Tibial nerve (tissue), 4 donors: Measurements from ENCODE around the gene THY1. TPM values are rescaled to one million over a fixed set of nuclear protein-coding genes. Genes with fewer than 3 reads are reported as not detected.

Source experiments
- DNase-seq, 2 donors: peaks; one replicate each; pipeline ENCODE4 v3.0.0-alpha.2; 2019; ENCODE audit warnings: low spot score in 2 of 2
- H3K27ac ChIP-seq, 4 donors: fragments of 200-600 bp; sonication (generic) in 3 of 4; one replicate each; pipeline ENCODE4 v1.5.1; 2017 to 2019; ENCODE audit warnings: mild to moderate bottlenecking in 1 of 4
- H3K27me3 ChIP-seq, 2 donors: fragments of 200-600 bp; sonication (generic) in 1 of 2; one replicate each; pipeline versions ENCODE4 v1.5.1 to v1.6.0; 2017 to 2019
- H3K36me3 ChIP-seq, 3 donors: fragments of 200-600 bp; sonication (generic); one replicate each; pipeline ENCODE4 v1.5.1; 2018 to 2019
- H3K4me1 ChIP-seq, 4 donors: fragments of 200-600 bp; sonication (generic) in 3 of 4; one replicate each; pipeline ENCODE4 v1.5.1; 2017 to 2019
- H3K4me3 ChIP-seq, 4 donors: fragments of 200-600 bp; sonication (generic) in 3 of 4; one replicate each; pipeline ENCODE4 v1.5.1; 2017 to 2019; ENCODE audit warnings: mild to moderate bottlenecking in 1 of 4, moderate library complexity in 1 of 4
- H3K9me3 ChIP-seq, 4 donors: fragments of 200-600 bp; sonication (generic) in 3 of 4; one replicate each; pipeline ENCODE4 v1.5.1; 2017 to 2019
- EP300 ChIP-seq, 2 donors: sonication (generic); formaldehyde crosslinking; IDR thresholded peaks; one replicate each; pipeline ENCODE4 v1.6.1; 2017; ENCODE audit warnings: antibody characterized with exemption in 2 of 2, mild to moderate bottlenecking in 1 of 2
- POLR2A ChIP-seq, 2 donors: fragments of 450-650 bp; IDR thresholded peaks; one replicate each; pipeline ENCODE4 v1.6.1; 2017; ENCODE audit warnings: antibody characterized with exemption in 2 of 2, mild to moderate bottlenecking in 2 of 2, moderate library complexity in 2 of 2
- WGBS, 2 donors: methylation state at CpG; one replicate each; pipeline ENCODE4 v1.1.5; 2018; 5-methylcytosine and 5-hydroxymethylcytosine counted together
- small RNA-seq: library from RNA; depleted of rRNA; stranded (forward); fragments of <200 nt; gene quantifications from one replicate; pipeline ENCODE3, GENCODE V24; 2016
- total RNA-seq, 4 donors: library from RNA; depleted of rRNA; stranded (reverse); fragments of >200 nt; gene quantifications; one replicate each; pipeline ENCODE4 v1.1.0, GENCODE V29; 2016
- TF ChIP-seq, protein P1 (sequence below), 5 experiments: fragments of 200-600 bp in 3 of 5; fragments of 450-650 bp in 2 of 5; sonication (generic) in 3 of 5; IDR thresholded peaks; one replicate each; pipeline ENCODE4 v1.5.1; 2016 to 2019; ENCODE audit warnings: antibody characterized with exemption in 5 of 5, mild to moderate bottlenecking in 3 of 5, moderate library complexity in 2 of 5

The THY1 gene
- total RNA-seq, 4 donors from 2014 or later, result 0.63 to 12.9 (median 11.1) TPM; not detected in 1

DNA sequence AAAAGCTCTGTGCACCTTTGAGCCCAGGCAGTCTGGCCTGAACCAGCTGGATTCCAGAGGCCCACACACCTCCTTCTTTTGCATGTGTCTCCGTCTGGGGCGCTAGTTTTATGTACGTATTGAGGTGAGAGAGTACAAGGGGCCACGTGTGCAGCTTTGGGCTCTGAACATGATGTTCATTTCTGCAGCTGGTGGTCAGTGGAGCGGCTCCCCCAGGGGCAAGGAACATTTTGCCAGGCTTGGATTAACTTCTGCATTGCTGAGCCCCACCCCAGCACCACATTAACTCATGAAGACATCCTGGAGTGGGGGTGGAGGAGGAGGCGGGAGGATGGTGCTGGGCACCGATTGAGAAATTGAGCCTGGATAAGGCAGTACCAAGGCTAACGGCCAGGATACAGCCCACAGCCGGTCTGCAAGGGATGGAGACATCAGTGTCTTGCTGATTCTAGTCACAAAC, 55.3 kb downstream of the THY1 start:
- peak overlapping the region; percentile 19 to 96 (median 74) for H3K27ac ChIP-seq
- peaks cover 0 to 95% (median 58%) of the 10 kb centered on the region in 4 donors for H3K4me1 ChIP-seq
- no peak for DNase-seq
- 47 to 68% methylated on average over 8 to 9 of the region's 9 CpGs for WGBS, 2 donors
- H3K36me3 ChIP-seq, result no peaks in the 10 kb centered on the region
- peak in 1 of 2 donors; percentile 40 for TF ChIP-seq EP300 (IDR thresholded peaks at IDR 0.05)
- TF ChIP-seq, protein P1, sequence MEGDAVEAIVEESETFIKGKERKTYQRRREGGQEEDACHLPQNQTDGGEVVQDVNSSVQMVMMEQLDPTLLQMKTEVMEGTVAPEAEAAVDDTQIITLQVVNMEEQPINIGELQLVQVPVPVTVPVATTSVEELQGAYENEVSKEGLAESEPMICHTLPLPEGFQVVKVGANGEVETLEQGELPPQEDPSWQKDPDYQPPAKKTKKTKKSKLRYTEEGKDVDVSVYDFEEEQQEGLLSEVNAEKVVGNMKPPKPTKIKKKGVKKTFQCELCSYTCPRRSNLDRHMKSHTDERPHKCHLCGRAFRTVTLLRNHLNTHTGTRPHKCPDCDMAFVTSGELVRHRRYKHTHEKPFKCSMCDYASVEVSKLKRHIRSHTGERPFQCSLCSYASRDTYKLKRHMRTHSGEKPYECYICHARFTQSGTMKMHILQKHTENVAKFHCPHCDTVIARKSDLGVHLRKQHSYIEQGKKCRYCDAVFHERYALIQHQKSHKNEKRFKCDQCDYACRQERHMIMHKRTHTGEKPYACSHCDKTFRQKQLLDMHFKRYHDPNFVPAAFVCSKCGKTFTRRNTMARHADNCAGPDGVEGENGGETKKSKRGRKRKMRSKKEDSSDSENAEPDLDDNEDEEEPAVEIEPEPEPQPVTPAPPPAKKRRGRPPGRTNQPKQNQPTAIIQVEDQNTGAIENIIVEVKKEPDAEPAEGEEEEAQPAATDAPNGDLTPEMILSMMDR (IDR thresholded peaks at IDR 0.05), result no peak
- TF ChIP-seq POLR2A (IDR thresholded peaks at IDR 0.05), result no peak
- no peak overlapping the region for H3K4me3 ChIP-seq
- H3K9me3 ChIP-seq, result no peaks in the 10 kb centered on the region
- peaks cover 0 to 7% of the 10 kb centered on the region in 2 donors for H3K27me3 ChIP-seq

Small RNA genes within 50 kb of the gene (small RNA-seq; reads per million reads assigned to genes)
- gene AP003396.4, result not detected

Other genes starting within 250 kb of the THY1 start
- under 1 TPM in 1 of 4 donors, not detected in 3; 0.30 TPM for gene NHERF4, start 237.7 kb downstream of the THY1 start, total RNA-seq
- gene CBL, start 216.8 kb downstream of the THY1 start, total RNA-seq, result 10 to 100 TPM; 14.2 to 19.2 (median 16.0) TPM
- gene MCAM, start 106.0 kb downstream of the THY1 start, total RNA-seq, result 1,000 to 10,000 TPM in 1 of 4 donors, 100 to 1,000 TPM in 3; 612 to 1,198 (median 830) TPM
- gene RNF26, start 88.6 kb downstream of the THY1 start, total RNA-seq, result 10 to 100 TPM; 13.8 to 19.2 (median 15.9) TPM
- gene C1QTNF5, start 82.3 kb downstream of the THY1 start, total RNA-seq, result 10 to 100 TPM; 12.5 to 55.2 (median 34.1) TPM
- under 1 TPM in 1 of 4 donors, not detected in 3; 0.44 TPM for gene MFRP, start 76.5 kb downstream of the THY1 start, total RNA-seq
- 10 to 100 TPM in 2 of 4 donors, 1 to 10 TPM in 2; 2.1 to 18.4 (median 11.6) TPM for gene USP2, start 41.5 kb downstream of the THY1 start, total RNA-seq